ENCODE measurements around the gene CNGB1. TPM values are rescaled to one million over a fixed set of nuclear protein-coding genes. Genes with fewer than 3 reads are reported as not detected.

The CNGB1 gene
- polyA plus RNA-seq, 1 donor from 2014 or later, result 20.7 TPM

- no peaks in the 10 kb centered on the region for H3K27me3 ChIP-seq (ENCODE audit: insufficient read depth, low read depth, low read length)
- H3K27ac ChIP-seq (ENCODE audit: low read length), result no peak overlapping the region
- TF ChIP-seq RAD21 (conservative IDR thresholded peaks at IDR 0.05) (no peak), EP300 (conservative IDR thresholded peaks at IDR 0.05; ENCODE audit: poor library complexity, severe bottlenecking) (no peak), SMC3 (conservative IDR thresholded peaks at IDR 0.05; ENCODE audit: poor library complexity) (no peak), EZH2 (IDR thresholded peaks at IDR 0.05; ENCODE audit: borderline replicate concordance, insufficient read depth, low read length, poor library complexity, severe bottlenecking) (no peak), CTCF (IDR thresholded peaks at IDR 0.05; ENCODE audit: poor library complexity, severe bottlenecking) (no peak), POLR2AphosphoS5 (IDR thresholded peaks at IDR 0.05) (no peak), MXI1 (conservative IDR thresholded peaks at IDR 0.05; ENCODE audit: poor library complexity, severe bottlenecking) (no peak), TAF1 (IDR thresholded peaks at IDR 0.05; ENCODE audit: low read depth) (no peak), REST (IDR thresholded peaks at IDR 0.05; ENCODE audit: borderline replicate concordance) (no peak)
Measured at GRCh38 chr16:57892041-57892440, 78.9 kb downstream of the CNGB1 start.

GRCh38 chr16:57890752-57891111, 80.2 kb downstream of the CNGB1 start:
- Histone ChIP-seq H3K4me3 (ENCODE audit: low read length) (no peak overlapping the region), H4K20me1 (ENCODE audit: insufficient read depth) (no peaks in the 10 kb centered on the region), H3K9ac (ENCODE audit: low read length) (no peak overlapping the region), H3K36me3 (ENCODE audit: insufficient read depth, low read length) (no peaks in the 10 kb centered on the region), H3K27ac (ENCODE audit: low read length) (no peak overlapping the region), H2AFZ (ENCODE audit: low read depth, low read length) (no peak overlapping the region), H3F3A (ENCODE audit: insufficient read depth, low read length, poor library complexity, severe bottlenecking) (no peaks in the 10 kb centered on the region), H3K27me3 (ENCODE audit: insufficient read depth, low read depth, low read length) (no peaks in the 10 kb centered on the region), H3K9me3 (ENCODE audit: low read length) (no peaks in the 10 kb centered on the region), H3K4me2 (ENCODE audit: low read length) (no peak overlapping the region), H3K9me2 (ENCODE audit: insufficient read depth, low read length) (no peaks in the 10 kb centered on the region), H3K79me2 (replicated peaks; ENCODE audit: insufficient read depth, low read length) (no peaks in the 10 kb centered on the region)
- TF ChIP-seq MXI1 (conservative IDR thresholded peaks at IDR 0.05; ENCODE audit: poor library complexity, severe bottlenecking) (no peak), POLR2AphosphoS5 (IDR thresholded peaks at IDR 0.05) (no peak), TAF1 (IDR thresholded peaks at IDR 0.05; ENCODE audit: low read depth) (no peak), SMC3 (conservative IDR thresholded peaks at IDR 0.05; ENCODE audit: poor library complexity) (no peak), REST (IDR thresholded peaks at IDR 0.05; ENCODE audit: borderline replicate concordance) (no peak), CTCF (IDR thresholded peaks at IDR 0.05; ENCODE audit: poor library complexity, severe bottlenecking) (no peak), EP300 (conservative IDR thresholded peaks at IDR 0.05; ENCODE audit: poor library complexity, severe bottlenecking) (no peak), RAD21 (conservative IDR thresholded peaks at IDR 0.05) (no peak), EZH2 (IDR thresholded peaks at IDR 0.05; ENCODE audit: borderline replicate concordance, insufficient read depth, low read length, poor library complexity, severe bottlenecking) (no peak)

More at GRCh38 chr16:57892041-57892440, 78.9 kb downstream of the CNGB1 start:
- Histone ChIP-seq H3K4me2 (ENCODE audit: low read length) (no peak overlapping the region), H3K36me3 (ENCODE audit: insufficient read depth, low read length) (no peaks in the 10 kb centered on the region), H3F3A (ENCODE audit: insufficient read depth, low read length, poor library complexity, severe bottlenecking) (no peaks in the 10 kb centered on the region), H3K9me2 (ENCODE audit: insufficient read depth, low read length) (no peaks in the 10 kb centered on the region), H3K9me3 (ENCODE audit: low read length) (no peaks in the 10 kb centered on the region), H3K79me2 (replicated peaks; ENCODE audit: insufficient read depth, low read length) (no peaks in the 10 kb centered on the region), H4K20me1 (ENCODE audit: insufficient read depth) (no peaks in the 10 kb centered on the region), H3K9ac (ENCODE audit: low read length) (no peak overlapping the region), H2AFZ (ENCODE audit: low read depth, low read length) (no peak overlapping the region), H3K4me3 (ENCODE audit: low read length) (no peak overlapping the region)

All from neural cell (in vitro differentiated cells).